ENCODE results near the gene GPBP1L1. TPM values are rescaled to one million over a fixed set of nuclear protein-coding genes. Genes with fewer than 3 reads are reported as not detected.
A peak's percentile ranks its signal among the peaks of the same experiment; 100 is the strongest.

The GPBP1L1 gene
- total and polyA plus RNA-seq, 2 of the 13 experiments (the other 11 are each of a cell fraction or from before 2014, with no cell fraction given), result 45.9 to 86.1 TPM

DNA sequence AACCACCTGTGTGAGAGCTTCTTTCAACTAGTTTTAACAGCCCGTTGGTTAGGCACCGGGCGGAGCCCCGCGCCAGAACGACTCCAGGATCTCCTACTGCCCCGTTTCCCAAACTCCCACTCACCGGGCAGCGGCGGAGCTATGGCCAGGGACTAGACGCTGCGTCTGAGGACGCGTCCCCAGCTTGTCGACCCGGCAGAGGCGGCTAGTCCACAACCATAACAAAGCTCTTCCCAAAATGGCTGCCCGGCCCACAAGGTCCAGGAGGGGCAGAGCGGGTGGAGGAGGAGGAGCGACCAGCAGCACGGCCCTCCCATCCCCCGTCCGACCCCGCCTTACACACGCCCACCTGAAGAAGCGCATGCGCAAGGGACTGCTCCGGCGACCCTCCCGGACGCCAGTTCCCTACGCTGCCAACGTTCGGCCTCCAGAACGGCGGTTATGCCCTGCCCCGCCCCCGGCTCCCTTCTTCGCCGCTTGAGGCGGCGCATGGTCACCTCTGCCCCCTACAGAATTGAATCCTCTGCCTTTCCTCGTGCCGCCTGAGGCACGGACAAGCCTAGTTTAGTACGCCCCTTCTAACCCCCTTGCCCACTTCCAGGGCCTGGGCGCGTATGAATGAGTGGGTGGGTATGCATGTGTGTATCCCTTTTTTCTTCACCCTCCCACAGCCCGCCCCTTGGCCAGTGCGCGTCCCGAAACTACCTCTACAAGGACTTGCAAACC is at the start of gene GPBP1L1 (continued):
- TF ChIP-seq, protein P1, sequence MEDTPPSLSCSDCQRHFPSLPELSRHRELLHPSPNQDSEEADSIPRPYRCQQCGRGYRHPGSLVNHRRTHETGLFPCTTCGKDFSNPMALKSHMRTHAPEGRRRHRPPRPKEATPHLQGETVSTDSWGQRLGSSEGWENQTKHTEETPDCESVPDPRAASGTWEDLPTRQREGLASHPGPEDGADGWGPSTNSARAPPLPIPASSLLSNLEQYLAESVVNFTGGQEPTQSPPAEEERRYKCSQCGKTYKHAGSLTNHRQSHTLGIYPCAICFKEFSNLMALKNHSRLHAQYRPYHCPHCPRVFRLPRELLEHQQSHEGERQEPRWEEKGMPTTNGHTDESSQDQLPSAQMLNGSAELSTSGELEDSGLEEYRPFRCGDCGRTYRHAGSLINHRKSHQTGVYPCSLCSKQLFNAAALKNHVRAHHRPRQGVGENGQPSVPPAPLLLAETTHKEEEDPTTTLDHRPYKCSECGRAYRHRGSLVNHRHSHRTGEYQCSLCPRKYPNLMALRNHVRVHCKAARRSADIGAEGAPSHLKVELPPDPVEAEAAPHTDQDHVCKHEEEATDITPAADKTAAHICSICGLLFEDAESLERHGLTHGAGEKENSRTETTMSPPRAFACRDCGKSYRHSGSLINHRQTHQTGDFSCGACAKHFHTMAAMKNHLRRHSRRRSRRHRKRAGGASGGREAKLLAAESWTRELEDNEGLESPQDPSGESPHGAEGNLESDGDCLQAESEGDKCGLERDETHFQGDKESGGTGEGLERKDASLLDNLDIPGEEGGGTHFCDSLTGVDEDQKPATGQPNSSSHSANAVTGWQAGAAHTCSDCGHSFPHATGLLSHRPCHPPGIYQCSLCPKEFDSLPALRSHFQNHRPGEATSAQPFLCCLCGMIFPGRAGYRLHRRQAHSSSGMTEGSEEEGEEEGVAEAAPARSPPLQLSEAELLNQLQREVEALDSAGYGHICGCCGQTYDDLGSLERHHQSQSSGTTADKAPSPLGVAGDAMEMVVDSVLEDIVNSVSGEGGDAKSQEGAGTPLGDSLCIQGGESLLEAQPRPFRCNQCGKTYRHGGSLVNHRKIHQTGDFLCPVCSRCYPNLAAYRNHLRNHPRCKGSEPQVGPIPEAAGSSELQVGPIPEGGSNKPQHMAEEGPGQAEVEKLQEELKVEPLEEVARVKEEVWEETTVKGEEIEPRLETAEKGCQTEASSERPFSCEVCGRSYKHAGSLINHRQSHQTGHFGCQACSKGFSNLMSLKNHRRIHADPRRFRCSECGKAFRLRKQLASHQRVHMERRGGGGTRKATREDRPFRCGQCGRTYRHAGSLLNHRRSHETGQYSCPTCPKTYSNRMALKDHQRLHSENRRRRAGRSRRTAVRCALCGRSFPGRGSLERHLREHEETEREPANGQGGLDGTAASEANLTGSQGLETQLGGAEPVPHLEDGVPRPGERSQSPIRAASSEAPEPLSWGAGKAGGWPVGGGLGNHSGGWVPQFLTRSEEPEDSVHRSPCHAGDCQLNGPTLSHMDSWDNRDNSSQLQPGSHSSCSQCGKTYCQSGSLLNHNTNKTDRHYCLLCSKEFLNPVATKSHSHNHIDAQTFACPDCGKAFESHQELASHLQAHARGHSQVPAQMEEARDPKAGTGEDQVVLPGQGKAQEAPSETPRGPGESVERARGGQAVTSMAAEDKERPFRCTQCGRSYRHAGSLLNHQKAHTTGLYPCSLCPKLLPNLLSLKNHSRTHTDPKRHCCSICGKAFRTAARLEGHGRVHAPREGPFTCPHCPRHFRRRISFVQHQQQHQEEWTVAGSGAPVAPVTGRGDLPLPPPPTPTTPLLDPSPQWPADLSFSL (CRISPR knock-in tag; IDR thresholded peaks at IDR 0.05), result no peak
- no peak for TF ChIP-seq HNF4G (IDR thresholded peaks at IDR 0.05; ENCODE audit: borderline replicate concordance, low read depth, low read length)
- no peak; the same call in 1 of the 2 replicates for TF ChIP-seq HNF4G (CRISPR knock-in tag; IDR thresholded peaks at IDR 0.05; ENCODE audit: borderline replicate concordance, low read depth)
- TF ChIP-seq ZNF207 (IDR thresholded peaks at IDR 0.05; ENCODE audit: borderline replicate concordance), result no peak
- TF ChIP-seq ZBTB10 (CRISPR knock-in tag; IDR thresholded peaks at IDR 0.05; ENCODE audit: borderline replicate concordance), result no peak
- TF ChIP-seq ZNF547 (CRISPR knock-in tag; IDR thresholded peaks at IDR 0.05), result no peak
- no peak for TF ChIP-seq SMC3 (IDR thresholded peaks at IDR 0.05; ENCODE audit: low read length)
- TF ChIP-seq KLF11 (CRISPR knock-in tag; IDR thresholded peaks at IDR 0.05), result no peak
- TF ChIP-seq ZNF225 (CRISPR knock-in tag; IDR thresholded peaks at IDR 0.05), result no peak
- no peak for TF ChIP-seq UBTF (CRISPR knock-in tag; IDR thresholded peaks at IDR 0.05)
- no peak for TF ChIP-seq NCOA5 (CRISPR knock-in tag; IDR thresholded peaks at IDR 0.05)
- TF ChIP-seq HNRNPH1 (optimal IDR thresholded peaks at IDR 0.05; ENCODE audit: low read depth, low read length), result no peak
- no peak for TF ChIP-seq GATAD1 (CRISPR knock-in tag; IDR thresholded peaks at IDR 0.05)
- TF ChIP-seq RAD51 (IDR thresholded peaks at IDR 0.05; ENCODE audit: borderline replicate concordance), result no peak
- TF ChIP-seq ZNF224 (CRISPR knock-in tag; IDR thresholded peaks at IDR 0.05), result 0 out of 2 replicates have a peak, but pooled peaks have one; percentile 36
- peak; percentile 77 for TF ChIP-seq AGO2 (optimal IDR thresholded peaks at IDR 0.05; ENCODE audit: low read depth, low read length)
- TF ChIP-seq SMARCE1 (IDR thresholded peaks at IDR 0.05; ENCODE audit: borderline replicate concordance), result no peak
- TF ChIP-seq HDAC1 (CRISPR knock-in tag; IDR thresholded peaks at IDR 0.05), result peak; percentile 67
